KBM-7 (cell line): ENCODE data around the gene TBC1D22B.
A peak's percentile ranks its signal among the peaks of the same experiment; 100 is the strongest.
"Not testable (repeated sequence)": the region's sequence is repeated elsewhere in the genome, so short reads cannot be mapped to it uniquely, and the experiment has no call there.

Experiments
- DNase-seq: peaks from one replicate; pipeline ENCODE4 v3.0.0-alpha.2; 2015
- in situ Hi-C: fragments of 300-500 bp; cut with MboI; formaldehyde crosslinking; loops from 2 replicates; pipeline ENCODE4 v1.14.3; 2020; ENCODE audit warnings: low sequenced_read_pairs, low pct_unique_long_range_greater_than_20kb, mixed read lengths

Gene TBC1D22B

GRCh38 chr6:37313723-37314486, 56.3 kb downstream of the TBC1D22B start:
- DNase-seq, result no peak
- in situ Hi-C loops, result no loop called here

- in situ Hi-C loops, result no loop called here
- peak; percentile 84 for DNase-seq
Measured at GRCh38 chr6:37314487-37315156, 57.0 kb downstream of the TBC1D22B start.

DNA sequence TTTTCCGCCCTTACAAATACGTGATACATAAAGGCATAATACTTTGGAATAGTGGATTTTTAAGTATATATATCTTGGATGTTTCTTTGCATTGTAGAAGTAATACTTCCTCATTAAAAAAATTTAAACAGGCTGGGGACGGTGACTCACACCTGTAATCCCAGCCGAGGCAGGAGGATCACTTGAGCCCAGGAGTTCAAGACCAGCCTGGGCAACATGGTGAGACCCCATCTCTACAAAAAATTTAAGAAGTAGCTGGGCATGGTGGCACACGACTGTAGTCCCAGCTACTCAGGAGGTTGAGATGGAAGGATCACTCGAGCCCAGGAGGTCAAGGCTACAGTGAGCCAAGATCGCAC, 57.6 kb downstream of the TBC1D22B start:
- DNase-seq, result no peak
- in situ Hi-C loops, result no loop called here

- DNase-seq, result no peak
- in situ Hi-C loops, result no loop called here
Measured at GRCh38 chr6:37316071-37316470, 58.5 kb downstream of the TBC1D22B start.

DNA sequence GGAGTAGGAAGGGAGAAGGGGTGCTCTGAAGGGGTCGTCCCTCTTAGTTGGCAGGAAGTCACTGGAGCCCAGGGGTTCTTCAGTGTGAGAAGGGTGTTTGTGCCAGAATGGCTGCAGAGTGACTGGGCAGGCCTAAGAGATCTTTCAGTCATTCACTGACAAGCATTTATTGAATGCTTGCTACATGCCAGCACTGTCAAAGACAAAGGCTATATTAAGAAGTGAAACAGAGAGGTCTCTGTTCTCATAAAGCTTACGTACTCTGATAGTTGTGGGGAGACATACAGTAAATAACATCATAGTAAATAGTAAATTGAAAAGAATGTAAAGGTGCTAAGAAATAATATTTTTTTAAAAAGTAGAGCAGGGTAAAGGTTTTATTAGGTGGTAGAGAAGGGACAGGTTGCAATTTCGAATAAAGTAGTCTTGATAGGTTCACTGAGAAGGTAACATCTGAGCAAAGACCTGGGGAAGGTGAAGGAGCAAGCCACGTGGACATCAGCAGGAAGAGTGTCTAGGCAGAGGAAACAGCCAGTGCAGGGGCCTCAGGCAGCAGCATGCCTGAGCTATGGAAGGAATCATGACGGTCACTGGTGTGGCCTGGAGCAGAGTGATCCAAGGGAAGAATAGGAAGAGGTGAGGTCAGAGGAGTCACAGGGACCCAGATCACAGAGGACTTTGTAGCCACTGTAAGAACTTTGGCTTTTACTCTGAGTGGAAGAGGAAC, 59.9 kb downstream of the TBC1D22B start:
- no peak for DNase-seq
- in situ Hi-C loops, result no loop called here

DNA sequence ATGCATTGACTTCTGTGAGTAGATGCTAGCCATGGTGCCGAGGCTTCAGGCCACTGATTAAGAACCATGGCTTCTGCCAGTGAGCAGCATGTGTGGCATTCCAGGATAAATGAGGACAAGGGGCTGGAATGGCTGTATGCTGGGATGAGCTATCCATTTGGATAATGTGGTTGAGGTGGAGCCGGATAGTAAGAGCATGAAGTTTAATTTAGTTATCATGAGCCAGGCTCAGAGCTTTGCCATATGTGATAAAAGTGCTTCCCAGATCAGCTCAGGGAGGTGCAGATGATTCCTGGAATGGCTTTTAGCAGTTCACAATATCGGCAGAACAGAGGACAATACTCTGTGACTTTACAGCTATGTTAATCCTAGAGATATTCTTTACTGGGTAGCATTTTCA, 61.6 kb downstream of the TBC1D22B start:
- DNase-seq, result no peak
- in situ Hi-C loops, result no loop called here

- DNase-seq, result no peak
- in situ Hi-C loops, result no loop called here
Measured at GRCh38 chr6:37319856-37320480, 62.4 kb downstream of the TBC1D22B start.

- in situ Hi-C loops, result no loop called here
- DNase-seq, result no peak
Measured at GRCh38 chr6:37320646-37321045, 63.1 kb downstream of the TBC1D22B start.

DNA sequence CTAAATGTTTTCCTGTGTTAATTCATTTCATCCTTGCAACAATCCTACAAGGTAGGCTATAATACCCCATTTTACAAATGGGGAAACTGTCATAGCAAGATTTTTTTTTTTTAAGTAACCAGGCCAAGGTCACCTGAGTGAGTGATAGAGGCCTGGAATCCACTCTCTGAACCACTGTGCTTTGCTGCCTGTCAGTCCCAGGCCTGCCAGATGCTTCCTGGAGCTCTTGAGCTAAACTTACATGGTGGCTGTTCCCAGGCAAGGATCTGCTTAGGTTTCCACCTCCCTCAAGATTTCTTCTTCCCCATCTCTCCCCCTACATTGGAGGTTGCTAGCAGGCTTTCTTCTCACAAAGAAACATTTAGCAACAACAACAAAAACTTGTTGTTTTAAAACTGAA, 63.5 kb downstream of the TBC1D22B start:
- in situ Hi-C loops, result no loop called here
- no peak for DNase-seq

GRCh38 chr6:37321516-37322415, 64.2 kb downstream of the TBC1D22B start:
- in situ Hi-C loops, result no loop called here
- no peak for DNase-seq

GRCh38 chr6:37323580-37323979, 66.0 kb downstream of the TBC1D22B start:
- in situ Hi-C loops, result no loop called here
- no peak for DNase-seq

DNA sequence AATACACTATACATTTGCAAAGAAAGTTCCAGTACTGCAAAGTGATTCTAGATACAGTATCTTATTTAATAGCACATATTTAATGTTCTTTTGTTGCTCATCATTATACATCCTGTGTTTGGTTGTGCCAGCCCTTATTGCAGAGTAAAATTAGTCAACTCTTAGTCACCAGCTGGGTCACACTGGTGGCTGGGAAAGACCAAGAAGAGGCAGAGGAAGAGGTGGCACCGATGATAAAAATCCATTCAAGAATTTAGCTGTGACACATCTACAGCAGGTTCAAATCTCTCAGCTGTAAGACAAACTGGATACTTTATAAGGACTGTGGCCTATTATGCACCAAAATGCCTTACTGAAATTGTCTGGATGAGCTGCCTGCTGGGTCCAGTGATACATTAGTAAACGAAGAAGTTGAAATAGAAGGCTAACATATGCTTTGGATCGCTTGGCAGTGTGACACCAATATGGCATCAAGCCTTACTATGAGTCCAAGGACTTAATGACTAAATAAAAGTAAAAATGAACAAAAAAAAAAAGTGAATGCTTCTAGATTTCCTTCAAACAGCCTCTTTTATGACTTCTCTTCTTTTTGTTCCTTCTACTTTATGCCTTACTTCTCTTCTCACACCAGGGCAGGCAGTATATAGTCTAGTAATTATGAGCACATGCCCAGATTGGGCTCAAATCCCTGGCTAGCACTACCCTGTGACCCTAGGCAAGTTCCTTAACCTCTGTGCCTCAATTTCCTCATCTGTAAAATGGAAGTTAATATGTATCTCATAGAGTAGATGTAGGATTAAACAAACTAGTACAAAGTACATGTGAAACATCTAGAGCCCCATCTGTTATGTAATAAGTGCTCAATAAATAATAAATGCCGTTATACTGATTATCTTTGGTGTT, 66.8 kb downstream of the TBC1D22B start:
- DNase-seq, result no peak

DNA sequence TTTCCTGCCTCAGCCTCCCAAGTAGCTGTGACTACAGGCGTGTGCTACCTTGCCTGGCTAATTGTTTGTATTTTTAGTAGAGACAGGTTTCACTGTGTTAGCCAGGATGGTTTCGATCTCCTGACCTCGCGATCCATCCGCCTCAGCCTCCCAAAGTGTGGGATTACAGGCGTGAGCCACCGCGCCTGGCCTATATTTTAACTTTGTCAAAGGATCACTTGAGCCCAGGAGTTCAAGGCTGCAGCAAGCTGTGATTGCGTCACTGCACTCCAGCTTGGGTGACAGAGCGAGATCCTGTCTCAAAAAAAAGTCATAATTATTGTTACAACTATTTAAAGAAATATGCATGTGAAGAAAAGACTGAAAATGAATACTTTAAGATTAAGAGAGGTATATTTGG, 72.8 kb downstream of the TBC1D22B start:
- in situ Hi-C loops, DNase-seq: not testable (repeated sequence)

More for the DNA sequence above, 66.8 kb downstream of the TBC1D22B start:
- in situ Hi-C loops, result no loop called here

GRCh38 chr6:37331047-37331446, 73.5 kb downstream of the TBC1D22B start:
- no peak for DNase-seq

DNA sequence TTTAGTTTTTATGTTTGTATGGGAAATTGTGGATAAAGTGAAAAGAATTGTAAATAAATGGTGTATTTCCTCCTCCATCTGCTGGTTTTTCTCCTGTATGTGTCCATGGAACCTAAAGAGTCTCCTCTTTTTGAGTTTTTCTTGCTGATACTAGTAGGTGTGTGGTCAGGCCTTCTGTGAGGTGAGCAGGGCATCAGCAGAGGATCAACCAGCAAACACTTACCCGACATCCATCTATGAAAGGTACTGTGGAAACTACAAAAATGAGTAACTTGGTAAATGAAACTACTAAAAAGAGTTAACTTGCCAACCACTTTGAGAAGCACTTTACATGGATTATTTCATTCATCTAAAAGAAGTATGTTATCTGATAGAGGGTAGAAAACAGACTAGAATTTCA, 75.3 kb downstream of the TBC1D22B start:
- in situ Hi-C loops, result no loop called here
- no peak for DNase-seq

More at GRCh38 chr6:37331047-37331446, 73.5 kb downstream of the TBC1D22B start:
- in situ Hi-C loops, result no loop called here

DNA sequence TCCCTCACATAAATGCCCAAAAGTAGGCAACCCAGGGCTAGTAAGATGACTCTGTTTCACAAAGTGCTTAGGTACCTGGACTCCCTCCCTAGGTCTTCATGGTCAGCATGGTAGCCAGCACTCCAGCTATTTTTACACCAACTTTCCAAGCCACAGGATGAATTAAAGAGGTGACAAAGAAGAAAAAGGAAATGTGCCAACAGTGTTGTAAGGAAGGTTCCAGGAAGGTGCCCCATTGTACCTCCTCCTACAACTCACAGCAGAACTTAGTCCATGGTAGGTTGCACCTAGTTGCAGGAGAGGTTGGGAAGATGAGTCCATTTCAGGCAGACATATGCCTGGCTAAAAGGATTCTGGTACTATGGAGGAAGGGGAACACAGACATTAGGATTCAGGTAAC, 76.5 kb downstream of the TBC1D22B start:
- in situ Hi-C loops, result no loop called here
- DNase-seq, result no peak

- in situ Hi-C loops, DNase-seq: not testable (repeated sequence)
Measured at GRCh38 chr6:37338317-37338716, 80.7 kb downstream of the TBC1D22B start.

- in situ Hi-C loops, result no loop called here
- no peak for DNase-seq
Measured at GRCh38 chr6:37338745-37339255, 81.2 kb downstream of the TBC1D22B start.
